ENCODE data around the gene GATA3.

Gene GATA3

GRCh38 chr10:8055420-8056349, 1.2 kb downstream of the GATA3 start:
- Histone ChIP-seq H3K4me3 (ENCODE audit: low read depth in 1 of 2, low read length in 2 of 2) (peak overlapping the region; percentile 16 to 49), H3K9me3 (ENCODE audit: control insufficient read depth in 1 of 2, low read length in 2 of 2) (no peaks in the 10 kb centered on the region), H3K27ac (ENCODE audit: low read length) (no peak overlapping the region), H3K36me3 (ENCODE audit: control insufficient read depth in 1 of 2, insufficient read depth in 2 of 2, low read length in 2 of 2) (no peaks in the 10 kb centered on the region), H3K27me3 (ENCODE audit: low read depth, low read length) (peaks cover 67% of the 10 kb centered on the region), H3K4me1 (ENCODE audit: control insufficient read depth in 1 of 2, insufficient read depth in 2 of 2, low read length in 2 of 2) (peaks cover 0 to 55% of the 10 kb centered on the region in 2 donors)

GRCh38 chr10:8056378-8056777, 1.9 kb downstream of the GATA3 start:
- H3K27me3 ChIP-seq (ENCODE audit: low read depth, low read length) = peaks cover 70% of the 10 kb centered on the region
- no peaks in the 10 kb centered on the region for H3K36me3 ChIP-seq (ENCODE audit: control insufficient read depth in 1 of 2, insufficient read depth in 2 of 2, low read length in 2 of 2)
- peaks cover 0 to 50% of the 10 kb centered on the region in 2 donors for H3K4me1 ChIP-seq (ENCODE audit: control insufficient read depth in 1 of 2, insufficient read depth in 2 of 2, low read length in 2 of 2)
- H3K9me3 ChIP-seq (ENCODE audit: control insufficient read depth in 1 of 2, low read length in 2 of 2) = no peaks in the 10 kb centered on the region
- peak overlapping the region in 1 of 2 donors; percentile 40 for H3K4me3 ChIP-seq (ENCODE audit: low read depth in 1 of 2, low read length in 2 of 2)
- H3K27ac ChIP-seq (ENCODE audit: low read length) = no peak overlapping the region

GRCh38 chr10:8056871-8057331, 2.4 kb downstream of the GATA3 start:
- no peaks in the 10 kb centered on the region for H3K36me3 ChIP-seq (ENCODE audit: control insufficient read depth in 1 of 2, insufficient read depth in 2 of 2, low read length in 2 of 2)
- H3K4me1 ChIP-seq (ENCODE audit: control insufficient read depth in 1 of 2, insufficient read depth in 2 of 2, low read length in 2 of 2) = peaks cover 0 to 45% of the 10 kb centered on the region in 2 donors
- no peak overlapping the region for H3K27ac ChIP-seq (ENCODE audit: low read length)
- peak overlapping the region in 1 of 2 donors; percentile 40 for H3K4me3 ChIP-seq (ENCODE audit: low read depth in 1 of 2, low read length in 2 of 2)
- H3K9me3 ChIP-seq (ENCODE audit: control insufficient read depth in 1 of 2, low read length in 2 of 2) = no peaks in the 10 kb centered on the region
- H3K27me3 ChIP-seq (ENCODE audit: low read depth, low read length) = peaks cover 73% of the 10 kb centered on the region

GRCh38 chr10:8057636-8058273, 3.3 kb downstream of the GATA3 start:
- no peak overlapping the region for H3K4me3 ChIP-seq (ENCODE audit: low read depth in 1 of 2, low read length in 2 of 2)
- H3K36me3 ChIP-seq (ENCODE audit: control insufficient read depth in 1 of 2, insufficient read depth in 2 of 2, low read length in 2 of 2) = no peaks in the 10 kb centered on the region
- H3K4me1 ChIP-seq (ENCODE audit: control insufficient read depth in 1 of 2, insufficient read depth in 2 of 2, low read length in 2 of 2) = peaks cover 0 to 36% of the 10 kb centered on the region in 2 donors
- H3K27ac ChIP-seq (ENCODE audit: low read length) = no peak overlapping the region
- peaks cover 70% of the 10 kb centered on the region for H3K27me3 ChIP-seq (ENCODE audit: low read depth, low read length)
- H3K9me3 ChIP-seq (ENCODE audit: control insufficient read depth in 1 of 2, low read length in 2 of 2) = no peaks in the 10 kb centered on the region

GRCh38 chr10:8058274-8059111, 4.0 kb downstream of the GATA3 start:
- peaks cover 72% of the 10 kb centered on the region for H3K27me3 ChIP-seq (ENCODE audit: low read depth, low read length)
- no peak overlapping the region for H3K4me3 ChIP-seq (ENCODE audit: low read depth in 1 of 2, low read length in 2 of 2)
- peaks cover 0 to 29% of the 10 kb centered on the region in 2 donors for H3K4me1 ChIP-seq (ENCODE audit: control insufficient read depth in 1 of 2, insufficient read depth in 2 of 2, low read length in 2 of 2)
- no peak overlapping the region for H3K27ac ChIP-seq (ENCODE audit: low read length)
- H3K9me3 ChIP-seq (ENCODE audit: control insufficient read depth in 1 of 2, low read length in 2 of 2) = no peaks in the 10 kb centered on the region
- H3K36me3 ChIP-seq (ENCODE audit: control insufficient read depth in 1 of 2, insufficient read depth in 2 of 2, low read length in 2 of 2) = no peaks in the 10 kb centered on the region

- Histone ChIP-seq H3K27ac (ENCODE audit: low read length) (no peak overlapping the region), H3K4me3 (ENCODE audit: low read depth in 1 of 2, low read length in 2 of 2) (no peak overlapping the region), H3K36me3 (ENCODE audit: control insufficient read depth in 1 of 2, insufficient read depth in 2 of 2, low read length in 2 of 2) (no peaks in the 10 kb centered on the region), H3K4me1 (ENCODE audit: control insufficient read depth in 1 of 2, insufficient read depth in 2 of 2, low read length in 2 of 2) (peaks cover 0 to 20% of the 10 kb centered on the region in 2 donors), H3K27me3 (ENCODE audit: low read depth, low read length) (peaks cover 69% of the 10 kb centered on the region), H3K9me3 (ENCODE audit: control insufficient read depth in 1 of 2, low read length in 2 of 2) (no peaks in the 10 kb centered on the region)
These were observed 4.9 kb downstream of the GATA3 start for GRCh38 chr10:8059191-8059936.

- Histone ChIP-seq H3K36me3 (ENCODE audit: control insufficient read depth in 1 of 2, insufficient read depth in 2 of 2, low read length in 2 of 2) (no peaks in the 10 kb centered on the region), H3K9me3 (ENCODE audit: control insufficient read depth in 1 of 2, low read length in 2 of 2) (no peaks in the 10 kb centered on the region), H3K27ac (ENCODE audit: low read length) (no peak overlapping the region), H3K4me3 (ENCODE audit: low read depth in 1 of 2, low read length in 2 of 2) (peak overlapping the region in 1 of 2 donors; percentile 16), H3K4me1 (ENCODE audit: control insufficient read depth in 1 of 2, insufficient read depth in 2 of 2, low read length in 2 of 2) (peaks cover 0 to 12% of the 10 kb centered on the region in 2 donors), H3K27me3 (ENCODE audit: low read depth, low read length) (peaks cover 62% of the 10 kb centered on the region)
These were observed 5.7 kb downstream of the GATA3 start for GRCh38 chr10:8060010-8060703.

GRCh38 chr10:8060704-8061121, 6.2 kb downstream of the GATA3 start:
- peaks cover 56% of the 10 kb centered on the region for H3K27me3 ChIP-seq (ENCODE audit: low read depth, low read length)
- no peaks in the 10 kb centered on the region for H3K36me3 ChIP-seq (ENCODE audit: control insufficient read depth in 1 of 2, insufficient read depth in 2 of 2, low read length in 2 of 2)
- H3K27ac ChIP-seq (ENCODE audit: low read length) = no peak overlapping the region
- H3K4me3 ChIP-seq (ENCODE audit: low read depth in 1 of 2, low read length in 2 of 2) = peak overlapping the region in 1 of 2 donors; percentile 16
- H3K4me1 ChIP-seq (ENCODE audit: control insufficient read depth in 1 of 2, insufficient read depth in 2 of 2, low read length in 2 of 2) = peaks cover 0 to 6% of the 10 kb centered on the region in 2 donors
- H3K9me3 ChIP-seq (ENCODE audit: control insufficient read depth in 1 of 2, low read length in 2 of 2) = no peaks in the 10 kb centered on the region

GRCh38 chr10:8061274-8062211, 7.1 kb downstream of the GATA3 start:
- H3K27me3 ChIP-seq (ENCODE audit: low read depth, low read length) = peaks cover 50% of the 10 kb centered on the region
- peaks cover 0 to 3% of the 10 kb centered on the region in 2 donors for H3K4me1 ChIP-seq (ENCODE audit: control insufficient read depth in 1 of 2, insufficient read depth in 2 of 2, low read length in 2 of 2)
- H3K4me3 ChIP-seq (ENCODE audit: low read depth in 1 of 2, low read length in 2 of 2) = no peak overlapping the region
- H3K9me3 ChIP-seq (ENCODE audit: control insufficient read depth in 1 of 2, low read length in 2 of 2) = no peaks in the 10 kb centered on the region
- H3K27ac ChIP-seq (ENCODE audit: low read length) = no peak overlapping the region
- H3K36me3 ChIP-seq (ENCODE audit: control insufficient read depth in 1 of 2, insufficient read depth in 2 of 2, low read length in 2 of 2) = no peaks in the 10 kb centered on the region

All from muscle layer of duodenum (tissue), 2 donors.